Pancreas (tissue), 10 donors: Measurements from ENCODE around the gene MRGPRF. TPM values are rescaled to one million over a fixed set of nuclear protein-coding genes. Genes with fewer than 3 reads are reported as not detected.

Experiments used
- ATAC-seq, 4 donors: fragments of 200-7000 bp; cut with Tn5 transposase; one replicate each; pipeline versions ENCODE4 v1.8.0 to v1.9.1; 2020; ENCODE audit warnings: mild to moderate bottlenecking in 4 of 4, moderate library complexity in 4 of 4
- DNase-seq, 6 donors: peaks; one replicate each; pipeline ENCODE4 v3.0.0-alpha.2; 2020
- FAIRE-seq: peaks from 2 replicates; lab custom pipeline; 2012; peaks lifted over from hg19 to GRCh38; lab: Jason Lieb, UNC
- H3K27ac ChIP-seq, 4 donors: fragments of 200-600 bp; sonication (generic); 1 replicate in 3 of 4; 2 replicates in 1 of 4; pipeline versions ENCODE4 v1.5.0 to v1.8.0; 2020
- H3K27me3 ChIP-seq, 4 donors: fragments of 200-600 bp; one replicate each; pipeline ENCODE4 v1.8.0; 2021
- H3K36me3 ChIP-seq, 3 donors: fragments of 200-600 bp; sonication (generic) in 1 of 3; one replicate each; pipeline versions ENCODE4 v1.5.0 to v1.8.0; 2020 to 2021
- H3K4me1 ChIP-seq, 3 donors: fragments of 200-600 bp; one replicate each; pipeline ENCODE4 v1.8.0; 2021
- H3K4me3 ChIP-seq, 4 donors: fragments of 200-600 bp; sonication (generic) in 2 of 4; one replicate each; pipeline versions ENCODE4 v1.5.0 to v1.8.0; 2020 to 2021
- H3K9me3 ChIP-seq, 4 donors: fragments of 200-600 bp; one replicate each; pipeline ENCODE4 v1.8.0; 2021
- WGBS, 2 donors: extraction: QIAGEN DNeasy Blood & Tissue Kit; methylation state at CpG; one replicate each; pipeline ENCODE4 v1.1.7; 2013; 5-methylcytosine and 5-hydroxymethylcytosine counted together
- intact Hi-C, 3 donors: fragments of 100-400 bp; cut with DNase I; formaldehyde crosslinking; loops; one replicate each; pipeline versions ENCODE4 v1.11.1 to v1.14.2; 2022
- polyA plus RNA-seq, 2 donors: library from polyadenylated mRNA; stranded (reverse); fragments of 200-250 nt; gene quantifications; one replicate each; pipeline ENCODE4 v1.2.3, GENCODE V29; 2013
- total RNA-seq, 6 donors: library from RNA; stranded (reverse); fragmentation: NEBNext Ultra II Directional in 4 of 6; extraction: Animal tissue kit (Norgen Biotek cat#: 25700) in 4 of 6; gene quantifications; one replicate each; pipeline versions ENCODE4 v1.2.1 to v1.2.4, GENCODE V29; 2021 to 2023
- TF ChIP-seq, protein P1 (sequence below), 4 donors: fragments of 200-600 bp; sonication (generic) in 3 of 4; IDR thresholded peaks; one replicate each; pipeline versions ENCODE4 v1.5.0 to v1.8.0; 2021; ENCODE audit warnings: antibody characterized with exemption in 4 of 4
- donor health status: healthy with polysubstance abuse.
- donor health status: DM: no; HTN: no; CAD: no; lungs with moderate emphysema.
- donor health status: DM: no; HTN: no; CAD: no.
- donor health status: control.
- donor health status: control.
- donor health status: Bipolar disorder and iron deficiency.
- donor health status: DM: yes; HTN: yes; CAD: no.
- donor health status: DM: no; HTN: no; CAD: no.
- donor health status: DM: no; HTN: no; CAD: no.
- donor health status: DM: yes; HTN: yes; CAD: no.

Gene MRGPRF
- total and polyA plus RNA-seq, 8 donors = 0.37 to 4.2 (median 1.6) TPM

DNA sequence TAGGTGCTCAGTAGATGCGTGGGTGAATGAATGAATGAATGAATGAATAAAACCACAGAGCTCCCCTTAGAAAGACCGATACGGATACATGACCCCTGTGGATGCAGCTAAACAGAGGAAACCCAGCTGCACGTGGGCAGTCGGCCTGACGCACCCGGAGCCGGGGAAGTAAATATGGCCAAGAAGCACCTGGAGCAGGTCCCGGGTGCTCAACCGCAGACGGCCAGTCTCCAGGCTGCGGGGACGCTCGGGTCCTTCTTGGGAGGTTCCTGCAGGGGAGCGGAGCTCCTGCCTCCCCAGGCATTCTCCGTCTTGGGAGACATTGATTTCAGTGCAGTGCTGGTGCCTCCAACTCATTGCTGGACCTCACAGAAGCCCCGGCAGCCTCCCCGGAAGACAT is 24.0 kb upstream of the MRGPRF start:
- 60 to 71% methylated on average over 16 to 18 of the region's 18 CpGs for WGBS, 2 donors
- no peak for DNase-seq
- no peak for FAIRE-seq
- no peaks in the 10 kb centered on the region for H3K4me1 ChIP-seq
- TF ChIP-seq, protein P1, sequence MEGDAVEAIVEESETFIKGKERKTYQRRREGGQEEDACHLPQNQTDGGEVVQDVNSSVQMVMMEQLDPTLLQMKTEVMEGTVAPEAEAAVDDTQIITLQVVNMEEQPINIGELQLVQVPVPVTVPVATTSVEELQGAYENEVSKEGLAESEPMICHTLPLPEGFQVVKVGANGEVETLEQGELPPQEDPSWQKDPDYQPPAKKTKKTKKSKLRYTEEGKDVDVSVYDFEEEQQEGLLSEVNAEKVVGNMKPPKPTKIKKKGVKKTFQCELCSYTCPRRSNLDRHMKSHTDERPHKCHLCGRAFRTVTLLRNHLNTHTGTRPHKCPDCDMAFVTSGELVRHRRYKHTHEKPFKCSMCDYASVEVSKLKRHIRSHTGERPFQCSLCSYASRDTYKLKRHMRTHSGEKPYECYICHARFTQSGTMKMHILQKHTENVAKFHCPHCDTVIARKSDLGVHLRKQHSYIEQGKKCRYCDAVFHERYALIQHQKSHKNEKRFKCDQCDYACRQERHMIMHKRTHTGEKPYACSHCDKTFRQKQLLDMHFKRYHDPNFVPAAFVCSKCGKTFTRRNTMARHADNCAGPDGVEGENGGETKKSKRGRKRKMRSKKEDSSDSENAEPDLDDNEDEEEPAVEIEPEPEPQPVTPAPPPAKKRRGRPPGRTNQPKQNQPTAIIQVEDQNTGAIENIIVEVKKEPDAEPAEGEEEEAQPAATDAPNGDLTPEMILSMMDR (IDR thresholded peaks at IDR 0.05) = no peak
- no peak overlapping the region for H3K27ac ChIP-seq
- no peak overlapping the region for H3K4me3 ChIP-seq
- intact Hi-C loops = no loop called here
- no peak for ATAC-seq
- no peaks in the 10 kb centered on the region for H3K27me3 ChIP-seq
- no peaks in the 10 kb centered on the region for H3K9me3 ChIP-seq
- H3K36me3 ChIP-seq = no peaks in the 10 kb centered on the region

DNA sequence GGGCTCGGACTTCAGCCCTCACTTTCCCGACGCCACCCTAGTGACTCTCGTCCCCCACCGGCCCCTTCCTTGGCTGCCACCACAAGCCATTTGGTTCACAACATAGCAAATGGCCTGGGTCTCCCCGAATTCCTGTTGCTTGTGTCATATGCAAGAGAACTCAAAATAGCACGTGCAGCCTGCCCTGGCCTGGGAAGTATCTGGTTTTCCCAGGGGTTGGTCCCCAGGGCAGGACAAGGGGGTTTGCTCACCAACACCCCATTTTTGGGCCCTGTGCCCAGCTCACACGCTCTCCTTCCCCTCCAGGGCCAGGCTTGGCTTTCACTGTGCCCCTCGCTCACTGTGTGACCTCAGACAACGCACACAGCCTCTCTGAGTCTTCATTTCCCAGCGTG is 22.9 kb upstream of the MRGPRF start:
- Histone ChIP-seq H3K27me3 (no peaks in the 10 kb centered on the region), H3K36me3 (no peaks in the 10 kb centered on the region), H3K9me3 (no peaks in the 10 kb centered on the region), H3K4me3 (no peak overlapping the region), H3K4me1 (no peaks in the 10 kb centered on the region), H3K27ac (no peak overlapping the region)
- TF ChIP-seq, protein P1 (IDR thresholded peaks at IDR 0.05) = no peak
- intact Hi-C loops = no loop called here
- no peak for ATAC-seq
- no peak for FAIRE-seq
- peak in 1 of 6 donors; percentile 15 for DNase-seq
- 67 to 81% methylated on average over 11 of the region's 11 CpGs for WGBS, 2 donors

DNA sequence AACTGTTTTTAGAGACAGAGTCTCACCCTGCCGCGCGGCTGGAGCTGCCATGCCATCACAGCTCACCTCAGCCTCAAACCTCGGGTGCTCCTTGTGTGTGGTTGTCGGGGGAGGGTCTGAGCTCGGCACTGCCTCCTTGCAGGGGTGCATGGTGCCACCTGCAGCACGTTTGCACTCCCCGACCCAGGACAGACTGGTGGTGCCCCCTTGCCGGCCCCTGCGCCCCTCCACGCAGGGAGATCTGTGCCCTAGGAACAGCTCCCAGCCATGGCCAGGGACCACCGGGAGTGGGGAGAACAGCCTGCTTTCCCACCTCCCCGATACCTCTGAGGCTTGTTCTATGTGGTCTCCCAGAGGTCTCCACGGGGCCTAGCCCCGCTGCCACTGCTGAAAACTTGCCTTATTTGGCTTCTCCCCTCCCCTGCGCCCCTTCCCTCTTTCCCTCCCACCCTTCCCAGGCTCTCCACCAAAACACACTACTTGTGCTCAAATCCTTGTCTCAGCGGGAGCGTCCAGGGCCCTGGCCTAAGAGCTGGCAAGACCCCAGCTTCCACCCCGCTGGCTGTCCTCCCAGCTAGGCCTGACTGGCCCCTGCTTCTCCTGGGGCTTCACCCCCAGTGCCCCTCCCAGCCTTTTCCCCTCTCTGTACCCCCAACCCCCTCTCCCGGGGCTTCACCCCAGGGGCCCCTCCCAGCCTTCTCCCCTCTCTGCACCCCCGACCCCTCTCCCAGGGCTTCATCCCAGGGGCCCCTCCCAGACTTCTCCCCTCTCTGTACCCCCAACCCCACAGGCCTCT is 22.3 kb upstream of the MRGPRF start:
- Histone ChIP-seq H3K27me3 (no peaks in the 10 kb centered on the region), H3K36me3 (no peaks in the 10 kb centered on the region), H3K9me3 (no peaks in the 10 kb centered on the region), H3K27ac (no peak overlapping the region), H3K4me1 (no peaks in the 10 kb centered on the region), H3K4me3 (no peak overlapping the region)
- peak in 1 of 4 donors; percentile 21 for ATAC-seq
- 67% methylated on average over 21 of the region's 21 CpGs for WGBS, 2 donors
- no peak for DNase-seq
- intact Hi-C loops = no loop called here
- FAIRE-seq = no peak
- TF ChIP-seq, protein P1 (IDR thresholded peaks at IDR 0.05) = no peak

DNA sequence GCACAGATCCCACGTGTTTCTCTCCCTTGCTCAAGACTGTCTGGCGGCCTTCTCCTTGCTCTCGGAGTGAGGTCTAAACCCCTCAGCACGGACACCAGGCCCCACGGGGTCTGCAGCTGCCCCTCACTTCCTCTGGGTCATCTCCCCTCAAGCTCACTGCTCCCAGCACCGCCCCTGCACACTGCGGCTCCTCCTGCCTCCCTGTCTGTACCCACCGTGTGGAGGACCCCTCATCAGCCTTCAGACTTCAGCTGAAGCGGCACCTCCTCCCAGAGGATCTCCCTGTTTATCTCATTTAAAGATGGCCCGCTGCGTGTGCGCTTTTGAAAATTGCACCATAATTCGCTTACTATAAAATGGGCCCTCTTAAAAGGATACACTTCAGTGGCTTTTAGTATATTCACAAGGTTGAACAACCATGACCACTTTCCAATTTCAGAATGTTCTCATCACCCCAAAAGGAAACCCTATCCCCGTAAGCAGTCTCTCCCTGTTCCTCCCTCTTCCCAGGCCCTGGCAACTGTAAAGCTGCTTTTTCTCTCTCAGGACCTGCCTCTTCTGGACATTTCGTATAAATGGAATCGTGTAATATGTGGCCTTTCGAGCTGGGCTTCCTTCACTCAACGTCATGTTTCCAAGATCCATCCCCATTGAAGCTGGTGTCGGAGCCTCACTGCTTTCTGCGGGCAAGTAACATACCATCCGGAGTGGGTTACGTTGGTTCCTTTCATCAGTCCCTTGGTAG is 21.2 kb upstream of the MRGPRF start:
- Histone ChIP-seq H3K4me1 (no peaks in the 10 kb centered on the region), H3K27ac (no peak overlapping the region), H3K36me3 (no peaks in the 10 kb centered on the region), H3K9me3 (no peaks in the 10 kb centered on the region), H3K27me3 (no peaks in the 10 kb centered on the region), H3K4me3 (no peak overlapping the region)
- 73 to 79% methylated on average over 22 of the region's 22 CpGs for WGBS, 2 donors
- FAIRE-seq (no peak), ATAC-seq (no peak), DNase-seq (no peak)
- TF ChIP-seq, protein P1 (IDR thresholded peaks at IDR 0.05) = no peak
- intact Hi-C loops = no loop called here
